H9 (cell line): ENCODE measurements around the gene MXRA7. TPM values are rescaled to one million over a fixed set of nuclear protein-coding genes. Genes with fewer than 3 reads are reported as not detected.
A peak's percentile ranks its signal among the peaks of the same experiment; 100 is the strongest.

ENCODE experiments used
- DNase-seq: peaks from one replicate; pipeline ENCODE4 v3.0.0-alpha.2; 2017
- H2AFZ ChIP-seq: one replicate; pipeline ENCODE4 v1.6.1; 2013; ENCODE audit warnings: mild to moderate bottlenecking, low read length, control low read depth, moderate library complexity
- H2AK5ac ChIP-seq: 2 replicates; pipeline ENCODE4 v1.6.1; 2013; ENCODE audit warnings: low read length, control low read depth, mixed read lengths; ENCODE audit not compliant: insufficient read length
- H2BK120ac ChIP-seq: one replicate; pipeline ENCODE4 v1.6.1; 2013; ENCODE audit warnings: low read depth, mild to moderate bottlenecking, low read length, control low read depth, inconsistent platforms; ENCODE audit not compliant: poor library complexity, severe bottlenecking
- H2BK12ac ChIP-seq: 2 replicates; pipeline ENCODE4 v1.6.1; 2013; ENCODE audit warnings: low read length, control low read depth, mixed read lengths, low read depth; ENCODE audit not compliant: insufficient read length
- H2BK15ac ChIP-seq: 2 replicates; pipeline ENCODE4 v1.6.1; 2013; ENCODE audit warnings: low read depth, low read length, control low read depth
- H2BK20ac ChIP-seq: one replicate; pipeline ENCODE4 v1.6.1; 2013; ENCODE audit warnings: low read depth, mild to moderate bottlenecking, low read length, control low read depth, inconsistent platforms; ENCODE audit not compliant: poor library complexity, severe bottlenecking
- H2BK5ac ChIP-seq: 2 replicates; pipeline ENCODE4 v1.6.1; 2013; ENCODE audit warnings: low read length, control low read depth, mixed read lengths; ENCODE audit not compliant: insufficient read length
- H3K14ac ChIP-seq: 2 replicates; pipeline ENCODE4 v1.6.1; 2013; ENCODE audit warnings: low read length, control low read depth; ENCODE audit not compliant: insufficient read depth
- H3K18ac ChIP-seq: 2 replicates; pipeline ENCODE4 v1.6.1; 2013; ENCODE audit warnings: low read depth, mild to moderate bottlenecking, mixed read lengths, low read length, control low read depth; ENCODE audit not compliant: insufficient read length
- H3K23ac ChIP-seq: 2 replicates; pipeline ENCODE4 v1.6.1; 2013; ENCODE audit warnings: low read length, control low read depth, mixed read lengths, low read depth; ENCODE audit not compliant: insufficient read length
- H3K23me2 ChIP-seq: 2 replicates; pipeline ENCODE4 v1.6.1; 2013; ENCODE audit warnings: low read depth, mild to moderate bottlenecking, mixed read lengths, low read length, control low read depth; ENCODE audit not compliant: insufficient read length, poor library complexity, severe bottlenecking
- H3K27ac ChIP-seq: 2 replicates; pipeline ENCODE4 v1.5.1; 2013; ENCODE audit warnings: low read length, control low read depth, mixed read lengths, low read depth; ENCODE audit not compliant: insufficient read length
- H3K27me3 ChIP-seq: 2 replicates; pipeline ENCODE4 v1.6.1; 2013; ENCODE audit warnings: low read length, control low read depth, inconsistent platforms; ENCODE audit not compliant: insufficient read depth
- H3K4ac ChIP-seq: 2 replicates; pipeline ENCODE4 v1.6.1; 2013; ENCODE audit warnings: low read depth, mild to moderate bottlenecking, control low read depth, inconsistent platforms, low read length, moderate library complexity
- H3K4me1 ChIP-seq: 2 replicates; pipeline ENCODE4 v1.6.1; 2013; ENCODE audit warnings: low read length, control low read depth, inconsistent platforms; ENCODE audit not compliant: insufficient read depth
- H3K4me2 ChIP-seq: 2 replicates; pipeline ENCODE4 v1.6.1; 2013; ENCODE audit warnings: low read length, control low read depth, mixed read lengths; ENCODE audit not compliant: insufficient read length, insufficient read depth
- H3K56ac ChIP-seq: 2 replicates; pipeline ENCODE4 v1.6.1; 2013; ENCODE audit warnings: low read depth, mild to moderate bottlenecking, mixed read lengths, low read length, control low read depth; ENCODE audit not compliant: insufficient read length
- H3K79me1 ChIP-seq: 2 replicates; pipeline ENCODE4 v1.6.1; 2013; ENCODE audit warnings: low read depth, mild to moderate bottlenecking, moderate library complexity, low read length, control low read depth, inconsistent platforms; ENCODE audit not compliant: insufficient read depth, poor library complexity, severe bottlenecking
- H3K79me2 ChIP-seq: 2 replicates; pipeline ENCODE4 v1.6.1; 2013; ENCODE audit warnings: low read length, control low read depth, inconsistent platforms; ENCODE audit not compliant: insufficient read depth
- H3K9ac ChIP-seq: 2 replicates; pipeline ENCODE4 v1.6.1; 2013; ENCODE audit warnings: low read length, control low read depth, mixed read lengths; ENCODE audit not compliant: insufficient read length; ENCODE audit errors: extremely low read depth
- H3K9me3 ChIP-seq: one replicate; pipeline ENCODE4 v1.6.1; 2013; ENCODE audit warnings: low read depth, low read length, inconsistent platforms; ENCODE audit not compliant: control insufficient read depth
- H3T11ph ChIP-seq: one replicate; pipeline ENCODE4 v1.6.1; 2013; ENCODE audit warnings: mild to moderate bottlenecking, low read length, control low read depth, inconsistent platforms
- H4K20me1 ChIP-seq: one replicate; pipeline ENCODE4 v1.6.1; 2013; ENCODE audit not compliant: control insufficient read depth, insufficient read length, insufficient read depth
- H4K5ac ChIP-seq: 2 replicates; pipeline ENCODE4 v1.6.1; 2013; ENCODE audit warnings: low read depth, mild to moderate bottlenecking, mixed read lengths, low read length, control low read depth; ENCODE audit not compliant: insufficient read length
- H4K8ac ChIP-seq: replicated peaks from 2 replicates; pipeline ENCODE4 v1.6.1; 2013; ENCODE audit warnings: low read length, control low read depth, mixed read lengths, low read depth; ENCODE audit not compliant: insufficient read length
- H4K91ac ChIP-seq: 2 replicates; pipeline ENCODE4 v1.6.1; 2013; ENCODE audit warnings: low read depth, mild to moderate bottlenecking, moderate library complexity, mixed read lengths, low read length, control low read depth; ENCODE audit not compliant: insufficient read length
- H3K27ac Mint-ChIP-seq, 3 experiments: 2 replicates in 2 of 3; 3 replicates in 1 of 3; pipeline ENCODE4 v1.8.0; 2020 to 2021; ENCODE audit warnings: mixed read lengths in 3 of 3, mild to moderate bottlenecking in 1 of 3, moderate library complexity in 1 of 3
- H3K27me3 Mint-ChIP-seq: 2 replicates; pipeline ENCODE4 v1.8.0; 2021; ENCODE audit warnings: low read depth, mild to moderate bottlenecking, moderate library complexity, mixed read lengths
- H3K36me3 Mint-ChIP-seq, 3 experiments: 2 replicates in 2 of 3; 3 replicates in 1 of 3; pipeline ENCODE4 v1.8.0; 2020 to 2021; ENCODE audit warnings: low read depth in 3 of 3, mixed read lengths in 3 of 3; ENCODE audit not compliant: insufficient read depth in 1 of 3
- H3K4me1 Mint-ChIP-seq, 2 experiments: 2 replicates each; pipeline ENCODE4 v1.8.0; 2020; ENCODE audit warnings: mixed read lengths in 2 of 2
- H3K4me3 Mint-ChIP-seq, 2 experiments: 2 replicates in 1 of 2; 3 replicates in 1 of 2; pipeline ENCODE4 v1.8.0; 2020 to 2021; ENCODE audit warnings: mild to moderate bottlenecking in 2 of 2, mixed read lengths in 2 of 2, moderate library complexity in 1 of 2
- H3K9me3 Mint-ChIP-seq, 2 experiments: 2 replicates in 1 of 2; 3 replicates in 1 of 2; pipeline ENCODE4 v1.8.0; 2020; ENCODE audit warnings: mild to moderate bottlenecking in 2 of 2, mixed read lengths in 2 of 2, moderate library complexity in 1 of 2
- CTCF ChIP-seq: fragments of 200-600 bp; sonication (generic); conservative IDR thresholded peaks from 3 replicates; pipeline ENCODE4 v1.8.0; 2021; ENCODE audit warnings: antibody characterized with exemption, mild to moderate bottlenecking
- WGBS: extraction: QIAGEN DNeasy Blood & Tissue Kit; methylation state at CpG from one replicate; pipeline ENCODE4 v1.1.7; 2013; ENCODE audit warnings: missing lambda C conversion rate, low lambda C conversion rate, mixed read lengths; ENCODE audit not compliant: insufficient read length; ENCODE audit errors: extremely low coverage; 5-methylcytosine and 5-hydroxymethylcytosine counted together
- total RNA-seq: library from RNA; stranded (reverse); gene quantifications from 2 replicates; pipeline ENCODE4 v1.2.1, GENCODE V29; 2021

MXRA7 gene
- total RNA-seq, 1 experiment from 2014 or later, result 28.2 TPM

- H2BK15ac ChIP-seq, result no peak overlapping the region
- WGBS, result no CpG with 5 or more reads among the region's 1 CpG
- H3K14ac ChIP-seq, result no peak overlapping the region
- H3K4me2 ChIP-seq, result peak overlapping the region; percentile 71
- H3K56ac ChIP-seq, result no peak overlapping the region
- no peak overlapping the region for H2BK120ac ChIP-seq
- no peaks in the 10 kb centered on the region for H3K4me1 ChIP-seq
- no peaks in the 10 kb centered on the region for H3K9me3 ChIP-seq
- H2BK20ac ChIP-seq, result no peak overlapping the region
- H3T11ph ChIP-seq, result no peak overlapping the region
- H2BK12ac ChIP-seq, result no peak overlapping the region
- no peak overlapping the region for H2BK5ac ChIP-seq
- H3K23me2 ChIP-seq, result no peaks in the 10 kb centered on the region
- no peak overlapping the region for H3K18ac ChIP-seq
- H4K91ac ChIP-seq, result no peak overlapping the region
- H3K27me3 ChIP-seq, result no peaks in the 10 kb centered on the region
- H3K4me1 Mint-ChIP-seq, result peaks cover 23 to 27% of the 10 kb centered on the region in 2 experiments
- no peak overlapping the region for H3K9ac ChIP-seq
- H2AFZ ChIP-seq, result no peak overlapping the region
- peaks cover 19% of the 10 kb centered on the region; the same call in 1 of the 2 replicates for H3K79me2 ChIP-seq
- peaks cover 2% of the 10 kb centered on the region for H3K27me3 Mint-ChIP-seq
- peaks cover 39 to 66% (median 45%) of the 10 kb centered on the region in 3 experiments for H3K36me3 Mint-ChIP-seq
- H3K4me3 Mint-ChIP-seq, result peak overlapping the region; percentile 99 to 100
- no peak overlapping the region for H3K4ac ChIP-seq
- no peak for TF ChIP-seq CTCF
- peak overlapping the region in 1 of 3 experiments; percentile 90; a peak in 1 of 7 replicates for H3K27ac Mint-ChIP-seq
- DNase-seq, result no peak
- no peak overlapping the region for H3K23ac ChIP-seq
- no peak overlapping the region for H3K27ac ChIP-seq
- H3K79me1 ChIP-seq, result no peaks in the 10 kb centered on the region
- no peak overlapping the region for H4K8ac ChIP-seq
- no peak overlapping the region for H4K5ac ChIP-seq
- no peak overlapping the region for H2AK5ac ChIP-seq
- no peaks in the 10 kb centered on the region for H4K20me1 ChIP-seq
- peaks cover 3 to 7% of the 10 kb centered on the region in 2 experiments; a peak in 2 of 5 replicates for H3K9me3 Mint-ChIP-seq
Observed at GRCh38 chr17:76733618-76733957, 22.8 kb upstream of the MXRA7 start.
